GM12878 (cell line): ENCODE measurements around the gene PRMT7. TPM values are rescaled to one million over a fixed set of nuclear protein-coding genes. Genes with fewer than 3 reads are reported as not detected.

ENCODE experiments used
- ATAC-seq: fragments of 200-7000 bp; cut with Tn5 transposase; 3 replicates; pipeline ENCODE4 v1.9.1; 2020; ENCODE audit warnings: mild to moderate bottlenecking, moderate library complexity
- BruUV-seq: library from RNA; stranded (reverse); fragments of 400-500 nt; replicated peaks from 2 replicates; lab custom pipeline; 2021; lab: Mats Ljungman, UMichigan
- CTCF ChIA-PET: fragments of 300-600 bp; sonication (Branson Sonifier 250); formaldehyde crosslinking; extraction: SDS; loops from one replicate; lab custom pipeline; 2021; ENCODE audit warnings: inconsistent platforms; lab: Yijun Ruan, JAX
- POLR2A ChIA-PET: fragments of 350-600 bp; formaldehyde crosslinking; extraction: SDS; loops from one replicate; lab custom pipeline; 2021; ENCODE audit warnings: inconsistent platforms; lab: Charles Lee
- RAD21 ChIA-PET: fragments of 300-600 bp; sonication (Branson Sonifier 250); formaldehyde crosslinking; loops from one replicate; lab custom pipeline; 2023; ENCODE audit warnings: antibody characterized with exemption; ENCODE audit not compliant: unreplicated experiment; lab: Charles Lee
- SMC1A ChIA-PET: fragments of 300-600 bp; sonication (Branson Sonifier 250); formaldehyde crosslinking; loops from one replicate; lab custom pipeline; 2023; ENCODE audit not compliant: unreplicated experiment, uncharacterized antibody; lab: Charles Lee
- DNase-seq: peaks from one replicate; pipeline ENCODE4 v3.0.0-alpha.2; 2011; ENCODE audit warnings: low read depth, low spot score
- FAIRE-seq: peaks from 3 replicates; lab custom pipeline; 2011; peaks lifted over from hg19 to GRCh38; lab: Jason Lieb, UNC
- H2AFZ ChIP-seq: 2 replicates; pipeline ENCODE4 v1.6.0; 2011; ENCODE audit warnings: low read depth, low read length, control low read depth; ENCODE audit not compliant: control insufficient read depth
- H3K27ac ChIP-seq: 2 replicates; pipeline ENCODE4 v1.5.1; 2011; ENCODE audit warnings: control low read depth; ENCODE audit not compliant: control insufficient read depth, insufficient read depth
- H3K27me3 ChIP-seq, 2 experiments: replicated peaks in 1 of 2; 2 replicates each; pipeline versions ENCODE4 v1.6.0 to v1.6.1; 2011; ENCODE audit warnings: low read length in 1 of 2; ENCODE audit not compliant: control insufficient read depth in 2 of 2, insufficient read depth in 2 of 2
- H3K36me3 ChIP-seq, 2 experiments: 2 replicates each; pipeline ENCODE4 v1.5.1; 2011; ENCODE audit warnings: low read length in 1 of 2; ENCODE audit not compliant: control insufficient read depth in 2 of 2, insufficient read depth in 2 of 2
- H3K4me1 ChIP-seq: 2 replicates; pipeline ENCODE4 v1.6.1; 2011; ENCODE audit warnings: mild to moderate bottlenecking, low read length, moderate library complexity, mixed read lengths; ENCODE audit not compliant: control insufficient read depth, insufficient read depth
- H3K4me2 ChIP-seq: 2 replicates; pipeline ENCODE4 v1.6.0; 2011; ENCODE audit warnings: control low read depth; ENCODE audit not compliant: control insufficient read depth, insufficient read depth
- H3K4me3 ChIP-seq: fragments of 200-600 bp; sonication (generic); 2 replicates; pipeline ENCODE4 v1.5.1; 2016
- H3K79me2 ChIP-seq: 2 replicates; pipeline ENCODE4 v1.6.0; 2011; ENCODE audit warnings: low read length; ENCODE audit not compliant: control insufficient read depth, insufficient read depth
- H3K9ac ChIP-seq: 2 replicates; pipeline ENCODE4 v1.8.0; 2011; ENCODE audit warnings: low read length, control low read depth, mixed read lengths; ENCODE audit not compliant: control insufficient read depth, insufficient read depth
- H3K9me3 ChIP-seq: replicated peaks from 3 replicates; pipeline ENCODE4 v1.5.1; 2011; ENCODE audit warnings: mild to moderate bottlenecking, low read length; ENCODE audit not compliant: control insufficient read depth, insufficient read depth
- H4K20me1 ChIP-seq: 2 replicates; pipeline ENCODE4 v1.6.0; 2011; ENCODE audit not compliant: control insufficient read depth, insufficient read depth
- ETV6 ChIP-seq, 2 experiments: fragments of 450-650 bp in 1 of 2; IDR thresholded peaks in 1 of 2; conservative IDR thresholded peaks in 1 of 2; 2 replicates each; pipeline ENCODE4 v1.6.1; 2014; ENCODE audit warnings: antibody characterized with exemption in 1 of 2, borderline replicate concordance in 1 of 2, low read depth in 1 of 2, mild to moderate bottlenecking in 1 of 2, moderate library complexity in 1 of 2
- WGBS: methylation state at CpG from one replicate; pipeline ENCODE4 v1.1.6; 2016; ENCODE audit warnings: low lambda C conversion rate; ENCODE audit not compliant: insufficient replicate concordance, insufficient coverage; ENCODE audit errors: missing lambda C conversion rate; 5-methylcytosine and 5-hydroxymethylcytosine counted together
- in situ Hi-C: fragments of 300-500 bp; cut with MboI; formaldehyde crosslinking; loops from 9 replicates; pipeline ENCODE4 v1.14.3; 2018; ENCODE audit warnings: mixed read lengths
- intact Hi-C: fragments of 100-400 bp; cut with micrococcal nuclease; formaldehyde crosslinking; loops from one replicate; pipeline ENCODE4 v1.14.2; 2022; ENCODE audit not compliant: unreplicated experiment
- polyA plus RNA-seq, 11 experiments: library from polyadenylated mRNA; depleted of rRNA in 4 of 11; unstranded in 6 of 11; stranded (reverse) in 5 of 11; fragments of >200 nt; fragmentation: Nextera tagmentation in 4 of 11; fragmentation: Illumina TruSeq in 1 of 11; extraction: Ambion mirVana in 4 of 11; extraction: Trizol in 1 of 11; gene quantifications; 1 replicate in 1 of 11; 2 replicates in 10 of 11; pipeline versions ENCODE4 v1.2.1 to v1.2.3, GENCODE V29; 2011 to 2016; ENCODE audit warnings: inconsistent platforms in 2 of 11, missing spikeins in 2 of 11, low read depth in 1 of 11
- total RNA-seq, 4 experiments: library from RNA; depleted of rRNA in 3 of 4; stranded (reverse); fragments of >200 nt in 3 of 4; fragmentation: Illumina TruSeq in 1 of 4; extraction: Trizol in 1 of 4; gene quantifications; 2 replicates each; pipeline versions ENCODE4 v1.2.1 to v1.2.3, GENCODE V29; 2013 to 2021
- TF ChIP-seq, protein P1 (sequence below): IDR thresholded peaks from 2 replicates; pipeline ENCODE4 v1.6.1; 2012; ENCODE audit warnings: mild to moderate bottlenecking, low read depth, low read length

The PRMT7 gene
- total and polyA plus RNA-seq, 10 of the 15 experiments (the other 5 are each of a cell fraction or from before 2014, with no cell fraction given): 5.1 to 56.1 (median 42.0) TPM

DNA sequence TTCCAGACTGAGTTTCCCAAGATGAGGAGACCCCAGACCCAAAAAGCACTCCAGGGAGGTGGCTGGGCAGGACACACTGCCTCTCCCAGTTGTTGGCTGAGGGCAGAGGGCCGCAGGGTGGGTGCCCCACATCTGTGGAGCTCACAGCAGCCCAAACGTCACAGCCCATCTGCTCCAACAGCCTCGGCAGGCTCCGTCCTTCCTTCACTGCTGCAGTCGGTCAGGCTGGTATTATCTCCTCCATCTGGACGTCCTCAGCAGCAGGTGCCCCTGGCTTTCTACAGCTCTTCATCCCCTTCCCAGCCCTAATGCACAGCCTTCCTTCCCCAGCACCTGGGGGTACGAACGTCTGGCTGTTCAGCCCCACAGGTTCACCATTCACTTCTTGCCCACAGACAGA, 55.2 kb downstream of the PRMT7 start:
- Histone ChIP-seq H3K27me3 (no peaks in the 10 kb centered on the region), H3K79me2 (no peaks in the 10 kb centered on the region), H3K4me2 (no peak overlapping the region), H3K4me1 (peaks cover 42% of the 10 kb centered on the region), H2AFZ (no peak overlapping the region), H3K4me3 (no peak overlapping the region), H3K27ac (no peak overlapping the region), H3K9ac (no peak overlapping the region), H3K9me3 (no peaks in the 10 kb centered on the region), H3K36me3 (no peaks in the 10 kb centered on the region), H4K20me1 (no peaks in the 10 kb centered on the region)
- ATAC-seq (no peak), FAIRE-seq (no peak), DNase-seq (no peak)
- TF ChIP-seq, protein P1, sequence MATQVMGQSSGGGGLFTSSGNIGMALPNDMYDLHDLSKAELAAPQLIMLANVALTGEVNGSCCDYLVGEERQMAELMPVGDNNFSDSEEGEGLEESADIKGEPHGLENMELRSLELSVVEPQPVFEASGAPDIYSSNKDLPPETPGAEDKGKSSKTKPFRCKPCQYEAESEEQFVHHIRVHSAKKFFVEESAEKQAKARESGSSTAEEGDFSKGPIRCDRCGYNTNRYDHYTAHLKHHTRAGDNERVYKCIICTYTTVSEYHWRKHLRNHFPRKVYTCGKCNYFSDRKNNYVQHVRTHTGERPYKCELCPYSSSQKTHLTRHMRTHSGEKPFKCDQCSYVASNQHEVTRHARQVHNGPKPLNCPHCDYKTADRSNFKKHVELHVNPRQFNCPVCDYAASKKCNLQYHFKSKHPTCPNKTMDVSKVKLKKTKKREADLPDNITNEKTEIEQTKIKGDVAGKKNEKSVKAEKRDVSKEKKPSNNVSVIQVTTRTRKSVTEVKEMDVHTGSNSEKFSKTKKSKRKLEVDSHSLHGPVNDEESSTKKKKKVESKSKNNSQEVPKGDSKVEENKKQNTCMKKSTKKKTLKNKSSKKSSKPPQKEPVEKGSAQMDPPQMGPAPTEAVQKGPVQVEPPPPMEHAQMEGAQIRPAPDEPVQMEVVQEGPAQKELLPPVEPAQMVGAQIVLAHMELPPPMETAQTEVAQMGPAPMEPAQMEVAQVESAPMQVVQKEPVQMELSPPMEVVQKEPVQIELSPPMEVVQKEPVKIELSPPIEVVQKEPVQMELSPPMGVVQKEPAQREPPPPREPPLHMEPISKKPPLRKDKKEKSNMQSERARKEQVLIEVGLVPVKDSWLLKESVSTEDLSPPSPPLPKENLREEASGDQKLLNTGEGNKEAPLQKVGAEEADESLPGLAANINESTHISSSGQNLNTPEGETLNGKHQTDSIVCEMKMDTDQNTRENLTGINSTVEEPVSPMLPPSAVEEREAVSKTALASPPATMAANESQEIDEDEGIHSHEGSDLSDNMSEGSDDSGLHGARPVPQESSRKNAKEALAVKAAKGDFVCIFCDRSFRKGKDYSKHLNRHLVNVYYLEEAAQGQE: no peak
- TF ChIP-seq ETV6 (conservative IDR thresholded peaks at IDR 0.05 in 1 of 2, IDR thresholded peaks at IDR 0.05 in 1 of 2; ENCODE audit: borderline replicate concordance in 1 of 2, low read depth in 1 of 2): no peak
- ChIA-PET RAD21 (no interaction called here), CTCF (interaction anchor here (0.5 to 9.1 kb wide), 3 partner anchors 10 to 96 kb away, joined by 5 to 77 read pairs (median 7); no protein-coding TSS in a partner anchor), POLR2A (no interaction called here), SMC1A (interaction anchor here (0.9 kb wide), 1 partner anchor 18 kb away, joined by 3 read pairs; no protein-coding TSS in a partner anchor)
- WGBS: 43% methylated on average over 8 of the region's 8 CpGs
- intact Hi-C loops (loop anchor here (5.0 kb wide), 1 partner anchor 81 kb away; the partner anchor contains the start of gene SMPD3), in situ Hi-C loops (no loop called here)
- no TSS peak for BruUV-seq
